HG03064 (cell line): Measurements from ENCODE around the gene INTS6.

Source experiments
- ATAC-seq: cut with Tn5 transposase; IDR thresholded peaks from one replicate; pipeline ENCODE4 v1.9.1; 2021; ENCODE audit warnings: low read depth; ENCODE audit not compliant: unreplicated experiment

INTS6 gene

GRCh38 chr13:51323824-51324511 lies 128.9 kb downstream of the INTS6 start:
- no peak for ATAC-seq

DNA sequence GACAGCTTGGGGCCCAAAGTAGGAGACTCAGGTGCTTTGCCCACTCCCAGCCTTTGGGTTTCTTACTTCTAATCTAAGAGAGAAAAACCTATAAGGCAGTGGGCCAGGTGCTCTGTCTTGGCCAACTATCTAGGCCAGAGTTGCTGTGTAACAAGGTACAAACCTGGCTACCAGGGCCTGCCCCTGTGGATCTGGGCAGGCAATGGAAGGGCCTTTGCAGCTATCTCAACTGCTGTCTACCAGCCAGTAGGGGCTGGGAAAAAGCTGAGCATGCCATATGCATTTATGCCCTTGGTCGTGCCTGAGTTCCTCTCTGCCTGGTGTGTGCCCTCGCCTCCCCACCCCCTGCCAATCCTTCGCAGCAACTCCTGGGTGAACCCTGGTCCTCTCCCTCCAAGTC lies 130.0 kb downstream of the INTS6 start:
- ATAC-seq = no peak

GRCh38 chr13:51321836-51322235 lies 131.0 kb downstream of the INTS6 start:
- ATAC-seq = no peak

DNA sequence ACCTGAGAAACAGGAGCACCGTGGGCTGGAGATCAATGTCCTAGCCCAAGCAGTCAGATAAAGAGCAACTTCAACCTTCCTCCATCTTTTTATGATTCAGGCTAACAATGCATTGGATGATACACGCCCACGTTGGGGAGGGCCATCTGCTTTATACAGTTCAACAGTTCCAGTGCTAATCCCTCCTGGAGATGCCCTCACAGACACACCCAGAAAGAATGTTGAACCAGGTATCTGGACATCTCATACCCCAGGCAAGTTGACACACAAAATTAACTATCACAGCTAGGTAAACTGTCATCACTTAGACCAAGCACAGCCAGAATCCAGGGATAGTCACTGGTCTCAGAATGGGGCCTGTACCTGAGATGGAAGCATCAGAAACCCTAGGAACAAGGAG lies 134.0 kb downstream of the INTS6 start:
- ATAC-seq = no peak

DNA sequence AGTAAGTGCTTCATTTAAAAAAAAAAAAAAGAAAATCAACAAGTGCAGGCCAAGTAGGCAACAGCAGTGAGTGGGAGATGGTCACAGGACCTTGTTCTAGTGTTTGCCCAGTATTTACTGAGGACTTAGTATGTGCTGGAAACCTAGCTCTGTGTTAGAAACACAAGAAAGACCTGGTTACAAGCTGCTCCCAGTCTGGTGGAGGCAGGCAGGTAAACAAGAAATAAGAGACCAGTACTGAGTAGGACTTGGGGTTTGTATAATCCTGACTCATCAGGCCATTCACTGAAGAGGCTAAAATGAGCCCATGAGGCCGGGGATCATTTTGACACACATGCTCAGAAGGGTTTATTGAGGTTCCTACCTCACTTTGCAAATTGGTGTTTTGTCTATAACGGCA lies 134.8 kb downstream of the INTS6 start:
- ATAC-seq = no peak

GRCh38 chr13:51317262-51317661 lies 135.6 kb downstream of the INTS6 start:
- no peak for ATAC-seq

DNA sequence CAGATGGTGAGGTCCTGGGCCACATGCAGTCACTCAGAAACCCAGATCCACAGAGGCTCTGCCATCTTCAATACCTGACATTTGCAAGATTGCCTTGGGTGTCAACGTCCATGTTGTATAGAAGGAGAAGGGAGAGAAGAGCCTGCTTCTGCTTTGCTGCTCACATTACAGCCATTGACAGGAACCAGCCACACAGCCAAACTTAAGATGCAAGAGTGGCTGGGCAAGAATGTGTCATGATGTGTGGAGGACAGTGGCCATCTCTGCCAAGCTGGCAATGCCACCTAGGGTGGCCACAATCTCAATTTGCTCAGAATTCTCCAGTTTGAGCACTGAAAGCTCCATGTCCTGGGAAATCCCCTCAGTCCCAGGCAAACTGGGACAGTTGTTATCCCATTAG lies 139.2 kb downstream of the INTS6 start:
- no peak for ATAC-seq

DNA sequence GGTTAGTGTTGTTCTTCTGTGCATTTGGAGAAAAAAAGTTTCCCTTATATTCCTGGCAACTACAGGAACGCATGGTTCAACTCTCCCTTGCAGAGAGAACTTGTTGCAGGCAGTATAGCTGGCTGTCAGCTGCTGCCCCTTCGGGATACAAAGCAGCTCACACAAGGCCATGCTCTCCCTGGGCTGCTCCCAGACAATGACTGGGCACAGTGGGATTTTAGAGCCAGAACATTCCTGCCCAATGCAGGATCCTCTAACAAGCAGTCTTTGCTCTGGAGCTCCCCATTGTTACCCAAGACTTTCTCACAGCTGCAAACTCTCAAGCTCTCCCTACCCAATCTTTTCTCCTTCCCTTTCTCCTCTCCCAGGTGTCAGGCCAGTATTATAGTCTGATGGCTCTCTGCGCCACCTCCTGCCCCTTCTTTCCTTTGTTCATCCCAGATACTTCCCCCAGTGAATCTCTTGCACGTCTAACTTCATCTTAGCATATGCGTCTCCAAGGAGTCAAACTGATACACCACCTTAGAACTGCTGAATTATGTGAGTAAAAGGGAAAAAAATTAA lies 140.8 kb downstream of the INTS6 start:
- no peak for ATAC-seq
